Breast epithelium (tissue), 4 donors: ENCODE measurements around the gene SKAP1. TPM values are rescaled to one million over a fixed set of nuclear protein-coding genes. Genes with fewer than 3 reads are reported as not detected.

Experiments
- DNase-seq, 2 donors: peaks; one replicate each; pipeline ENCODE4 v3.0.0-alpha.2; 2019; ENCODE audit warnings: low spot score in 2 of 2
- H3K27ac ChIP-seq, 2 donors: fragments of 200-600 bp; sonication (generic) in 1 of 2; one replicate each; pipeline ENCODE4 v1.5.1; 2016 to 2019; ENCODE audit warnings: mild to moderate bottlenecking in 1 of 2
- H3K27me3 ChIP-seq, 2 donors: fragments of 200-600 bp; sonication (generic) in 1 of 2; one replicate each; pipeline versions ENCODE4 v1.5.1 to v1.6.0; 2017 to 2019; ENCODE audit warnings: control low read depth in 1 of 2, mild to moderate bottlenecking in 1 of 2
- H3K36me3 ChIP-seq: fragments of 200-600 bp; one replicate; pipeline ENCODE4 v1.5.1; 2019
- H3K4me1 ChIP-seq, 2 donors: fragments of 200-600 bp; sonication (generic); one replicate each; pipeline ENCODE4 v1.5.1; 2016 to 2019; ENCODE audit warnings: control low read depth in 1 of 2
- H3K4me3 ChIP-seq, 3 donors: fragments of 200-600 bp; sonication (generic); 1 replicate in 2 of 3; 2 replicates in 1 of 3; pipeline ENCODE4 v1.5.1; 2016 to 2019; ENCODE audit warnings: mild to moderate bottlenecking in 3 of 3, moderate library complexity in 2 of 3
- H3K9me3 ChIP-seq, 2 donors: fragments of 200-600 bp; sonication (generic) in 1 of 2; one replicate each; pipeline ENCODE4 v1.5.1; 2016 to 2019; ENCODE audit warnings: control low read depth in 1 of 2
- CTCF ChIP-seq, 3 donors: fragments of 450-650 bp; IDR thresholded peaks; one replicate each; pipeline ENCODE4 v1.5.1; 2016 to 2017; ENCODE audit warnings: antibody characterized with exemption in 3 of 3, mild to moderate bottlenecking in 3 of 3, moderate library complexity in 3 of 3
- POLR2A ChIP-seq: fragments of 450-650 bp; IDR thresholded peaks from one replicate; pipeline ENCODE4 v1.6.1; 2016; ENCODE audit warnings: antibody characterized with exemption, mild to moderate bottlenecking, moderate library complexity
- POLR2AphosphoS5 ChIP-seq, 3 donors: sonication (generic); formaldehyde crosslinking; IDR thresholded peaks; one replicate each; pipeline ENCODE4 v1.6.1; 2017; ENCODE audit warnings: antibody characterized with exemption in 3 of 3
- intact Hi-C: fragments of 100-400 bp; cut with DNase I; formaldehyde crosslinking; loops from one replicate; pipeline ENCODE4 v1.15.1; 2023; ENCODE audit warnings: low total_unique reads
- total RNA-seq, 3 donors: library from RNA; depleted of rRNA; stranded (reverse); fragments of >200 nt; gene quantifications; one replicate each; pipeline ENCODE4 v1.1.0, GENCODE V29; 2016

Gene SKAP1
- total RNA-seq, 3 donors from 2014 or later, result 1.1 to 7.5 (median 5.9) TPM

GRCh38 chr17:48445248-48445620, 15.2 kb upstream of the SKAP1 start:
- TF ChIP-seq POLR2AphosphoS5 (IDR thresholded peaks at IDR 0.05), result no peak
- TF ChIP-seq POLR2A, result no peak
- TF ChIP-seq CTCF (IDR thresholded peaks at IDR 0.05), result no peak
- H3K27me3 ChIP-seq, result peaks cover 0 to 8% of the 10 kb centered on the region in 2 donors
- no peak for DNase-seq
- H3K36me3 ChIP-seq, result no peaks in the 10 kb centered on the region
- H3K4me3 ChIP-seq, result no peak overlapping the region
- intact Hi-C loops, result loop anchor here (10.0 kb wide), 1 partner anchor 60 kb away; no protein-coding TSS in a partner anchor
- H3K27ac ChIP-seq, result no peak overlapping the region
- no peaks in the 10 kb centered on the region for H3K4me1 ChIP-seq
- H3K9me3 ChIP-seq, result no peaks in the 10 kb centered on the region

- Histone ChIP-seq H3K27ac (no peak overlapping the region), H3K36me3 (no peaks in the 10 kb centered on the region), H3K4me3 (no peak overlapping the region), H3K27me3 (peaks cover 0 to 8% of the 10 kb centered on the region in 2 donors), H3K9me3 (no peaks in the 10 kb centered on the region), H3K4me1 (no peaks in the 10 kb centered on the region)
- DNase-seq, result no peak
- intact Hi-C loops, result loop anchor here (10.0 kb wide), 1 partner anchor 60 kb away; no protein-coding TSS in a partner anchor
- TF ChIP-seq POLR2A (no peak), POLR2AphosphoS5 (IDR thresholded peaks at IDR 0.05) (no peak)
These were observed 14.7 kb upstream of the SKAP1 start for GRCh38 chr17:48444516-48445247.

GRCh38 chr17:48443712-48444111, 13.7 kb upstream of the SKAP1 start:
- Histone ChIP-seq H3K36me3 (no peaks in the 10 kb centered on the region), H3K27me3 (peaks cover 0 to 8% of the 10 kb centered on the region in 2 donors), H3K4me3 (no peak overlapping the region), H3K4me1 (no peaks in the 10 kb centered on the region), H3K9me3 (no peaks in the 10 kb centered on the region), H3K27ac (no peak overlapping the region)
- intact Hi-C loops, result loop anchor here (10.0 kb wide), 1 partner anchor 61 kb away; no protein-coding TSS in a partner anchor
- TF ChIP-seq POLR2A (no peak), POLR2AphosphoS5 (IDR thresholded peaks at IDR 0.05) (no peak), CTCF (IDR thresholded peaks at IDR 0.05) (no peak)
- no peak for DNase-seq

- no peak for DNase-seq
- TF ChIP-seq POLR2AphosphoS5 (IDR thresholded peaks at IDR 0.05) (no peak), POLR2A (no peak), CTCF (IDR thresholded peaks at IDR 0.05) (no peak)
- H3K9me3 ChIP-seq, result no peaks in the 10 kb centered on the region
- H3K4me1 ChIP-seq, result no peaks in the 10 kb centered on the region
- H3K4me3 ChIP-seq, result no peak overlapping the region
- no peaks in the 10 kb centered on the region for H3K36me3 ChIP-seq
- intact Hi-C loops, result loop anchor here (10.0 kb wide), 1 partner anchor 62 kb away; no protein-coding TSS in a partner anchor
- no peak overlapping the region for H3K27ac ChIP-seq
- peaks cover 0 to 8% of the 10 kb centered on the region in 2 donors for H3K27me3 ChIP-seq
These were observed 12.8 kb upstream of the SKAP1 start for GRCh38 chr17:48442819-48443218.

DNA sequence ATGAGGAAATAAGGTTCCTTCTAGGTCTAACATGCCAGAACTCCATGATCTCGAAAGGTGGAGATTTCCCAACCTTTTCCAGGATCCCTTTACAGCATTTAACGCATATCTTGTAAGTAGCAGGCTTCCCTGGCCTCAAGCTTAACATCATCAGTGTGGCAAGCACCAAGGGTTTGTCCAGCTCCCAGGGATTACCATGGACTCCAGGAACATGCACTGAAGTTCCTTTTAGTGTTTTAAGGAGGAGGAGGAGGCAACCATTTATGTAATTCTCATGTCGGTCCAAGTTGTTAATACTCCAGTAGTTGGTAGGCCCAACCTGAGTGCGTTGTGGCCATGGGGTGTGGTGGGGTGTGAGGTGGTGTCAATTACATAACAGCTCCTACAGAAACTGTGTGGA, 11.8 kb upstream of the SKAP1 start:
- H3K36me3 ChIP-seq, result no peaks in the 10 kb centered on the region
- intact Hi-C loops, result loop anchor here (10.0 kb wide), 1 partner anchor 63 kb away; no protein-coding TSS in a partner anchor
- DNase-seq, result no peak
- no peak overlapping the region for H3K27ac ChIP-seq
- H3K27me3 ChIP-seq, result peaks cover 0 to 8% of the 10 kb centered on the region in 2 donors
- TF ChIP-seq CTCF (IDR thresholded peaks at IDR 0.05) (no peak), POLR2AphosphoS5 (IDR thresholded peaks at IDR 0.05) (no peak), POLR2A (no peak)
- H3K4me3 ChIP-seq, result no peak overlapping the region
- no peaks in the 10 kb centered on the region for H3K4me1 ChIP-seq
- H3K9me3 ChIP-seq, result no peaks in the 10 kb centered on the region
